ENCODE results near the gene CLK2. TPM values are rescaled to one million over a fixed set of nuclear protein-coding genes. Genes with fewer than 3 reads are reported as not detected.

Gene CLK2
- total and polyA plus RNA-seq, 9 of the 15 experiments (the other 6 are each of a cell fraction or from before 2014, with no cell fraction given): 13.5 to 81.4 (median 39.6) TPM

GRCh38 chr1:155273343-155274245 is at the start of gene CLK2 (continued):
- TF ChIP-seq GMEB1 (CRISPR knock-in tag; IDR thresholded peaks at IDR 0.05) (peak; percentile 99), CBX8 (IDR thresholded peaks at IDR 0.05; ENCODE audit: borderline replicate concordance, extremely low read depth, low read depth, low read length, poor library complexity, severe bottlenecking) (no peak), ZNF75A (CRISPR knock-in tag; IDR thresholded peaks at IDR 0.05) (no peak), EZH2 (IDR thresholded peaks at IDR 0.05; ENCODE audit: borderline replicate concordance, low read depth, low read length) (no peak), ERF (CRISPR knock-in tag; IDR thresholded peaks at IDR 0.05) (0 out of 2 replicates have a peak, but pooled peaks have one; percentile 65), BRD4 (IDR thresholded peaks at IDR 0.05) (no peak; the same call in 1 of the 2 replicates), CBX2 (IDR thresholded peaks at IDR 0.05; ENCODE audit: insufficient read depth, low read length, poor library complexity, severe bottlenecking) (no peak), ZNF766 (CRISPR knock-in tag; conservative IDR thresholded peaks at IDR 0.05) (peak; percentile 12; the same call in 1 of the 2 replicates), ZNF785 (CRISPR knock-in tag; IDR thresholded peaks at IDR 0.05) (no peak), IFI16 (CRISPR knock-in tag; IDR thresholded peaks at IDR 0.05) (no peak), KLF6 (CRISPR knock-in tag; IDR thresholded peaks at IDR 0.05; ENCODE audit: borderline replicate concordance) (no peak), ZNF778 (CRISPR knock-in tag; IDR thresholded peaks at IDR 0.05) (no peak), KAT2B (IDR thresholded peaks at IDR 0.05; ENCODE audit: low read depth, low read length) (no peak), ZBED1 (IDR thresholded peaks at IDR 0.05) (no peak), ZNF184 (CRISPR knock-in tag; IDR thresholded peaks at IDR 0.05) (no peak), NELFE (IDR thresholded peaks at IDR 0.05; ENCODE audit: insufficient read depth, insufficient read length) (no peak), RBM22 (IDR thresholded peaks at IDR 0.05; ENCODE audit: low read depth, low read length, poor library complexity, severe bottlenecking) (no peak), KAT8 (IDR thresholded peaks at IDR 0.05; ENCODE audit: low read depth) (no peak), ZBTB2 (IDR thresholded peaks at IDR 0.05) (peak; percentile 97), ZNF79 (CRISPR knock-in tag; IDR thresholded peaks at IDR 0.05; ENCODE audit: low read depth) (no peak)
- TF ChIP-seq, protein P1, sequence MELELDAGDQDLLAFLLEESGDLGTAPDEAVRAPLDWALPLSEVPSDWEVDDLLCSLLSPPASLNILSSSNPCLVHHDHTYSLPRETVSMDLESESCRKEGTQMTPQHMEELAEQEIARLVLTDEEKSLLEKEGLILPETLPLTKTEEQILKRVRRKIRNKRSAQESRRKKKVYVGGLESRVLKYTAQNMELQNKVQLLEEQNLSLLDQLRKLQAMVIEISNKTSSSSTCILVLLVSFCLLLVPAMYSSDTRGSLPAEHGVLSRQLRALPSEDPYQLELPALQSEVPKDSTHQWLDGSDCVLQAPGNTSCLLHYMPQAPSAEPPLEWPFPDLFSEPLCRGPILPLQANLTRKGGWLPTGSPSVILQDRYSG (tag; conservative IDR thresholded peaks at IDR 0.05; ENCODE audit: low read depth): no peak
- TF ChIP-seq, protein P2, sequence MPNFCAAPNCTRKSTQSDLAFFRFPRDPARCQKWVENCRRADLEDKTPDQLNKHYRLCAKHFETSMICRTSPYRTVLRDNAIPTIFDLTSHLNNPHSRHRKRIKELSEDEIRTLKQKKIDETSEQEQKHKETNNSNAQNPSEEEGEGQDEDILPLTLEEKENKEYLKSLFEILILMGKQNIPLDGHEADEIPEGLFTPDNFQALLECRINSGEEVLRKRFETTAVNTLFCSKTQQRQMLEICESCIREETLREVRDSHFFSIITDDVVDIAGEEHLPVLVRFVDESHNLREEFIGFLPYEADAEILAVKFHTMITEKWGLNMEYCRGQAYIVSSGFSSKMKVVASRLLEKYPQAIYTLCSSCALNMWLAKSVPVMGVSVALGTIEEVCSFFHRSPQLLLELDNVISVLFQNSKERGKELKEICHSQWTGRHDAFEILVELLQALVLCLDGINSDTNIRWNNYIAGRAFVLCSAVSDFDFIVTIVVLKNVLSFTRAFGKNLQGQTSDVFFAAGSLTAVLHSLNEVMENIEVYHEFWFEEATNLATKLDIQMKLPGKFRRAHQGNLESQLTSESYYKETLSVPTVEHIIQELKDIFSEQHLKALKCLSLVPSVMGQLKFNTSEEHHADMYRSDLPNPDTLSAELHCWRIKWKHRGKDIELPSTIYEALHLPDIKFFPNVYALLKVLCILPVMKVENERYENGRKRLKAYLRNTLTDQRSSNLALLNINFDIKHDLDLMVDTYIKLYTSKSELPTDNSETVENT (CRISPR knock-in tag; IDR thresholded peaks at IDR 0.05): peak; percentile 56; the same call in 1 of the 2 replicates
